HUES6 (cell line): Measurements from ENCODE around the gene VASH1.

Experiments used
- H3K27ac ChIP-seq: 2 replicates; pipeline ENCODE4 v1.7.0; 2013; ENCODE audit warnings: low read depth, mild to moderate bottlenecking, low read length, inconsistent platforms
- H3K27me3 ChIP-seq: 2 replicates; pipeline ENCODE4 v1.6.1; 2013; ENCODE audit warnings: low read length; ENCODE audit not compliant: control insufficient read depth, insufficient read depth
- H3K36me3 ChIP-seq: 2 replicates; pipeline ENCODE4 v1.6.1; 2013; ENCODE audit warnings: low read length; ENCODE audit not compliant: control insufficient read depth, insufficient read depth
- H3K4me1 ChIP-seq: 2 replicates; pipeline ENCODE4 v1.6.1; 2013; ENCODE audit warnings: low read length; ENCODE audit not compliant: control insufficient read depth, insufficient read depth
- H3K4me3 ChIP-seq: 2 replicates; pipeline ENCODE4 v1.5.1; 2013; ENCODE audit warnings: low read depth, low read length
- H3K9ac ChIP-seq: one replicate; pipeline ENCODE4 v1.6.1; 2013; ENCODE audit warnings: mild to moderate bottlenecking, low read length
- H3K9me3 ChIP-seq: 2 replicates; pipeline ENCODE4 v1.6.1; 2013; ENCODE audit warnings: low read depth, low read length; ENCODE audit not compliant: control insufficient read depth, insufficient read depth

Gene VASH1

DNA sequence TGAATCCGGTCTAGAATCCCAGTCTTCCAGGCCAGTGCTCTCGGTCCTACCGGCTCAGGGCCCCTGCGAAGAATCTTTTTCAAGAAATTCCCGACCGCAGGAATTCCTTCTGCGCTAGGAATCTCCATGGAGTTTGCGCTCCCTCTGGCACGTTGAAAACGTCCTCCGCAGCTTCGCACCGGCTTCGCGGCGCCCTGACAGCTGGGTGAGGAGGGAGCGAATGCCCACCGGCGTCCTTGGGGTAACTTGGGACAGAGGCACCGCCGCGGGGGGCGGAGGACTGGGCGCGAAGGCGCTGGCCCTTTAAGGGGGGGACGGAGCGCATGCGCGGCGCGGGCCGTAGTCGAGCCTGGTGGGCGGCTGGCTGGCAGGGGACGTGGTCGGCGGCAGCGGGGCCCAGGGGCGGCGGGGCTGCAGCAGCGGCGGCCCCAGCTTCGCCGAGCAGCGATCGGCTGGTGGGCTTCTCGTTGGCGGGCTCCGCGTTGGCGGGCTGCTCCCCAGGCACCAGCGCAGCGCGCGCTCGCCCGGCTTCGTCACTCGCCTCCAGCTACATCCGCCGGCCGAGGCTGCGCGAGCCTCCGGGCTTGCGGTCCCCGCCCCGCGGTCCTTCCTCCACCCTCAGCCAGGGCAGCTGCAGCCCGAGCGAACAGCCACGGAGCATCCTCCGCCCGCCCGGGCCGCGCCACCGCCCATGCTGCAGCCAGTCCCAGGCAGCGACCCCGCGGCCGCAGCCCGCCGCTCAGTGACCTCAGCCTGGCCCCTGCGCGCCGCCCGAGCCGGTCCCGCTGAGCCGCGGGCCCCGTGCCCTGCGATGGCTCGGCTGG lies at the start of gene VASH1:
Gene VASH1, plus strand, starts transcription at position 333 of the 824 bp plus-strand sequence. CDS start 1,354 bp downstream, outside the sequence.
- Histone ChIP-seq H3K27me3 (peaks cover 70% of the 10 kb centered on the region), H3K9me3 (no peaks in the 10 kb centered on the region), H3K27ac (no peak within 1 kb of the TSS), H3K4me1 (peaks cover 6% of the 10 kb centered on the region; the same call in 1 of the 2 replicates), H3K4me3 (peak within 1 kb of the TSS; percentile 69), H3K36me3 (no peaks in the 10 kb centered on the region), H3K9ac (peak within 1 kb of the TSS; percentile 75)

DNA sequence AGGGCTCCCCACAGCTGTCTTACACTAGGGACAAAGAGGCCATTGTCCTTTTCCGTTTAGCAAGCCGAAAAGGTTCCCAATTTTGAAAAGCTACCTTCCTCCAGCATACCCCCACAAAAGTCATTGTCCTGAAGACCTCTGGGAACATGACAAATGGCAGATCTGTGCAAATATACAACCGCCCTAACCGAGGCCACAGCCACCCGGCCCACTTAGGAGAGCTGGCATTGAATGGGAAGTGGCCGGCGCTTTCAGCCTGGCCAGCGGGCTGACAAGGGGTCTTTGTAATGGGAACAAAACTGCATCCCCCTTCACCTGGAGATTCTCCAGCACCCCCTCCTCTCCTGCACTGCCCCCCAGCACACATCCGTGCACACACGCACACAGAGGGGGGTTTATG lies 48.1 kb upstream of the VASH1 start:
- Histone ChIP-seq H3K27me3 (no peaks in the 10 kb centered on the region), H3K9ac (no peak overlapping the region)

DNA sequence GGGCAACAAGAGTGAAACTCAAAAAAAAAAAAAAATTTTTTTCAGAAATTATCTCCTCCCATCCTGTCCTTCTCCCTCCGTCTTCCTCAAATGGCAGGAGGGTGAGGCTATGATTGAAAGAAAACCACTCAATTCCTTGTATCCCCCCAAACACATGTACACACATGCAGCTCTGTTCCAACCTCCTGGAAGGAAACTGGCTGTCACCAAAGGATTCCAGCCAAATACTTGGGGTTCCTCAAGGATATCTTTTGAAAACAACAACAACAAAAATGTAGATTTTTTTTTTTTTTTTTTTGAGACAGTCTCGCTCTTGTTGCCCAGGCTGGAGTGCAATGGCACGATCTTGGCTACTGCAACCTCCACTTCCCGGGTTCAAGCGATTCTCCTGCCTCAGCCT lies 46.8 kb upstream of the VASH1 start:
- Histone ChIP-seq H3K27ac (no peak overlapping the region), H3K4me3 (no peak overlapping the region), H3K36me3 (no peaks in the 10 kb centered on the region), H3K4me1 (no peaks in the 10 kb centered on the region), H3K9me3 (peaks cover 11% of the 10 kb centered on the region; the same call in 1 of the 2 replicates), H3K27me3 (no peaks in the 10 kb centered on the region), H3K9ac (no peak overlapping the region)

More for the DNA sequence above, 48.1 kb upstream of the VASH1 start:
- H3K9me3 ChIP-seq: peaks cover 11% of the 10 kb centered on the region; the same call in 1 of the 2 replicates
- no peak overlapping the region for H3K4me3 ChIP-seq
- H3K27ac ChIP-seq: no peak overlapping the region
- H3K4me1 ChIP-seq: no peaks in the 10 kb centered on the region
- H3K36me3 ChIP-seq: no peaks in the 10 kb centered on the region

DNA sequence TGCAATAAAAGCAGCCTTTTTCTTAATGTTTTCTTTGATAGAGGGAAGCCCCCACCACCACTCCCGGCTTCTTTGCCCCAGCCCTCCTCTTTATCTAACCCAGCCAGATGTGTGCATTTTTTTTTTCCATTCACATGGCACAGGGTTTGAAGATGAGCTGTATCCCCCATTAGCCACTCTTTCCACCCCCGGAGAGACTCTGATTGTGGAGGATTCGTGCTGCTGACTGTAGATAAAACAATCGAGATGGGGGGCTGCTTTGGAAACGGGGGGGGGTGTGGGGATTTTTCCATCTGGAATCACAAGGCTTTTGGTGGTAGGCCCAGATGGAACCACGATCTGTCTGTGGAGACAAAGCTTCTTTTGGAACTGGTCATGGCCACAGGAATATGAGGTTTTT lies 46.2 kb upstream of the VASH1 start:
- H3K36me3 ChIP-seq: no peaks in the 10 kb centered on the region

DNA sequence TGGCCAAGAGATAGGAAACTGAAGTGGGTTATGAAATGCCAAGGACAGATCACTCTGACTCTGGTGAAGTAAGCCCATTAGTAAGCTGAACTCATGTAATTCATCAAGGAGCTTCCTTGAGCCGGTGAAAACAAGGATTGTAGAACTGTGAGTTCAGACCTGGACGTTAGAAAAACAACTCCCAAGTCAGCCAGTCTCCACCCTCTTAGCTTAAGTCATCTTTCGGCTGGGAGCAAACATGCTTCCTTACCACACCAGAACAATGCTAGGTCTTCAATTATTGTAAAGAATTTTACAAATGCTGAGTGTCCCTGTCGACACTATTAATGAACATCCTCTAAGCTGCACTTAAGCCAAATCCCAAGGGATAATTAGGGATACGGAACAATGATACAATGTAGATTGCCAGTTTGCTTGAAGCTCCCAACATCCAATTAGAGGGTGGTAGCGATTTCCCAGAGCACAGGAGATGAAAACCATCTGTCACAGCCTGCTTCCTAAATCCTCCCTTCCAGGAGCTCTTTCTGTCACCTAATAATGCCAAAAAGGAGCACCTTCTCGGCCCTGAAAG lies 45.7 kb upstream of the VASH1 start:
- H3K27ac ChIP-seq: no peak overlapping the region
- no peak overlapping the region for H3K4me3 ChIP-seq
- no peaks in the 10 kb centered on the region for H3K36me3 ChIP-seq
- peaks cover 11% of the 10 kb centered on the region; the same call in 1 of the 2 replicates for H3K9me3 ChIP-seq
- no peak overlapping the region for H3K9ac ChIP-seq
- no peaks in the 10 kb centered on the region for H3K27me3 ChIP-seq
- peaks cover 5% of the 10 kb centered on the region; the same call in 1 of the 2 replicates for H3K4me1 ChIP-seq

More for the DNA sequence above, 46.2 kb upstream of the VASH1 start:
- H3K9me3 ChIP-seq: peaks cover 11% of the 10 kb centered on the region; the same call in 1 of the 2 replicates
- H3K4me3 ChIP-seq: no peak overlapping the region
- H3K4me1 ChIP-seq: 0 out of 2 replicates have a peak, but pooled peaks cover under 1% of the 10 kb centered on the region
- H3K27me3 ChIP-seq: no peaks in the 10 kb centered on the region
- no peak overlapping the region for H3K27ac ChIP-seq
- no peak overlapping the region for H3K9ac ChIP-seq

DNA sequence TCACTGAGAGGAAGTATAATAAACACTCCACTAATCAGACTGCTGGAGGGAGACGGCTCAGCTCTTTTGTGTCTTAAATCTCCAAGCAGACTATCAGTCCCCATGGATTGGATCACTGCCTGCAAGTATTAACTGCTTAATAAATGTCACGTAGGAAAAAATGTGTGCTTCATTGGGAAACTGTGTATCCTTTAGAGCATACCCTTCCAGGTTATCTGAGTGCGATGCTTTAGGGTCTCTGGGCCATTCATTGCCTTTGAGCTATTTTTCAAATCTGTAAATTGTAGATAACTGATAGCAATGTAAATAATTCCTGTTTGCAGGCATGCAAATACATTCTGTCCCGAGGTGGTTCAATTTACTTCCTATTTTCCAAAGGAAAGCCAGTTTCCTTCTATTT lies 45.0 kb upstream of the VASH1 start:
- no peaks in the 10 kb centered on the region for H3K27me3 ChIP-seq
- H3K9me3 ChIP-seq: peaks cover 11% of the 10 kb centered on the region; the same call in 1 of the 2 replicates
- H3K4me3 ChIP-seq: no peak overlapping the region
- peaks cover 5% of the 10 kb centered on the region; the same call in 1 of the 2 replicates for H3K4me1 ChIP-seq
- no peaks in the 10 kb centered on the region for H3K36me3 ChIP-seq
- H3K27ac ChIP-seq: no peak overlapping the region
- no peak overlapping the region for H3K9ac ChIP-seq

DNA sequence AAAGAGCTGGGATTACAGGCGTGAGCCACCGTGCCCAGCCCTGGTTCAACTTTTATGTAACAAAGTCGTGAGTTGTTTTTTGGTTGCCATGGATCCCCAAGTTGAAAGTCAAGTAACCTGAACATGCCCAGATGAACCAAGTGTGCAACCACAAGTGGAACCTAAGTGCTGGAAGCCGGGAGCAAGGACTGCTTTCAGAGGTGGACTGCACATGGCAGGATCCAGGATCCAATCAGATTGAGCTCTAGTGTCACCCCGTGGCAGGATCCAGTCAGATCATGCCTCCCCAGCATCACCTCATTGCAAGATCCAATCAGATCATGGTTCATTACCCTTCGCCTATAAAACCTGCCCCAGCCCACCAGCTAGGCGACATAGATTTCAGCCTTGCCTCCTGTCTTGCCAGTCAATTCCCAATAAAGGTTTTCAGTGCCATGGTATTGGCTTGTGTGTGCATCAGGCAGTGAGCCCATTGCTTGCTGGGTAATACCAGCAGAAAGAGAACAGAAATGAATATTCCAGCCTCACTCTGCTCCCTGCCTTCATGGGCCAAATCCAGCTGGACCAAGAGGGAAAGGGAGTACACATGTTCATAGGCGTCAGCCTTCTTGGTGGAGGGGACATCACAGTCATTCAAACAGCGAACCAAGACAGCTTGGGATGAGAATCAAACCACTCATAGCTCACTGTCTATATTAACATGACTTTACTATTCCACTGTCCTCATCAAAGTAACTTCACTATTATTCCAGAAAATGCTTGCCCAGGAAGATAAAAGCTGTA lies 43.6 kb upstream of the VASH1 start:
- Histone ChIP-seq H3K36me3 (no peaks in the 10 kb centered on the region), H3K4me1 (peaks cover 5% of the 10 kb centered on the region; the same call in 1 of the 2 replicates), H3K27me3 (no peaks in the 10 kb centered on the region), H3K4me3 (no peak overlapping the region), H3K27ac (no peak overlapping the region), H3K9ac (no peak overlapping the region), H3K9me3 (peaks cover 11% of the 10 kb centered on the region; the same call in 1 of the 2 replicates)

DNA sequence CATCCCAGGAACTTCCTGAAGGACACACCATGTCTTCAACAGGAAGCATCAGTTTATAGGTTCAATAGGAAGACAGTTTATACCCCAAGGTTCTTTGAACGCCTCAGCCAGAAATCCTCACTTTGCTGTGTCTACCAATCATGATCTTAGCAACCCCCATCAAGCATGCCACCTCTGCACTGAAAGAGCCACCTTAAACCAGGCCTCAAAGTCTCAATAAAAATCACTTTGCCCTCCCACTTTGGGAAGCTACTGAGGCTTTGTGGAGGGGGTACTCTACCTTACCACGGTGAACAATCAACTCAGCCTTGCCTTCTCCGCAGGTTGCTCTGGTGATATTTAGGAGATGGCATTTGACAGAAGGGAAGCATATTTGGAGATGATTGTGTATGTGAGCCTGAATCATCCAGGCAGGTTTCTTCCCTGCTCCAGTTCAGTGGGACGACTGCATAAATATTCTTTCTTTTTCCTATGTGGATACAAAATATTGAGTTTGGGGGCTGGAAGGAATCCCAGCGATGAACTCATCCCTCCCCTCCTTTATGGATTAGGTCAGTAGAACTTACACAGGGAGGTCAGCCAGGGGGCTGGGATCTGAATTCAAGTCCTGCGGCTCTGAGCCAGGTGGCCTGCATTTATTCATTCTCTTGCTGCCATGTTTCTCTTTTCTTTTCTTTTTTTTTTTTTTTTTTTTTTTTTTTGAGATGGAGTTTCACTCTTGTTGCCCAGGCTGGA lies 42.8 kb upstream of the VASH1 start:
- Histone ChIP-seq H3K27ac (no peak overlapping the region), H3K9ac (no peak overlapping the region), H3K27me3 (no peaks in the 10 kb centered on the region), H3K36me3 (no peaks in the 10 kb centered on the region), H3K4me1 (peaks cover 5% of the 10 kb centered on the region; the same call in 1 of the 2 replicates), H3K9me3 (peaks cover 11% of the 10 kb centered on the region; the same call in 1 of the 2 replicates), H3K4me3 (no peak overlapping the region)

DNA sequence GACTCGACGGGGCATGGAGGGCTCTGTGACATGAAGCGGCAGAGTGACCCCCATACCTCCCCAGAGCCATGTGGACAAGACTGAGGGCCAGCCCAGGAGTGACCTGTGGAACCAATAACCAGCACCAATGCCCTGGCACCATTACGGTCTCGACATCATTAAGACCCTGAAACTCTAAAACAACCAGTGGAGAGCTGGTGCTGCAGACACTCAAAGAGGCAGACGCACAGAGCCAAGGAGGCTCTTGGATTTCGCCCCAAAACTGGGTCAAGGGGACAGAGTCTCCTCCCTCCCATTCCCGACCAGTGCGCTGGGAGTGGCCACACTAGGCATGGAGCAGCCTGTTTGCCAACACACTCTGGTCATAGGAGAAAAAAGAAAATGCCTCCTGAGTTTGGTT lies 41.6 kb upstream of the VASH1 start:
- peaks cover 5% of the 10 kb centered on the region; the same call in 1 of the 2 replicates for H3K4me1 ChIP-seq
- no peaks in the 10 kb centered on the region for H3K27me3 ChIP-seq
- H3K9ac ChIP-seq: no peak overlapping the region
- no peak overlapping the region for H3K4me3 ChIP-seq
- peaks cover 11% of the 10 kb centered on the region; the same call in 1 of the 2 replicates for H3K9me3 ChIP-seq
- H3K36me3 ChIP-seq: no peaks in the 10 kb centered on the region
- no peak overlapping the region for H3K27ac ChIP-seq

DNA sequence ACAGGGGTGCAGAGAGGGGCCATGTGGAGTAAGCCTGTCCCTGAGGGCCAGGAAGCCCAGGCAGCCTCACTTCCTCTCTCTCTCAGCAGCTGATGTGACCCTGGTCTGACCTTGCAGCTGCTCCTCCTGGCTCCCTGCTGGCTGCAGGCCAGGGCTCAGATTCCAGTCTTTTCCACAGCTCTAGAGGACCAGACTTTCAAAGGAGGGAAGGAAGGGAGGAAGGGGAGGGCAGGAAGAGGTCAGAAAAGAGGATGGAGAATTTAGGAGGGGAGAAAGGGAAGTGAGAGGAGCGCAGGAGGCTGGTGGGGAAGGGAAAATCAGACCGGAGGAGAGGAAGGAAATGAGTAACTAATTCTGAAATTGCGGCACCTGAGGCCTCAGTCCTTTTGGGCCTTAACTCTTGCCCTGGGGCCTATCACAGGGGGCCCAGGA lies 40.9 kb upstream of the VASH1 start:
- Histone ChIP-seq H3K27ac (no peak overlapping the region), H3K9ac (no peak overlapping the region), H3K9me3 (peaks cover 10% of the 10 kb centered on the region; the same call in 1 of the 2 replicates), H3K36me3 (no peaks in the 10 kb centered on the region), H3K27me3 (no peaks in the 10 kb centered on the region), H3K4me1 (peaks cover 5% of the 10 kb centered on the region; the same call in 1 of the 2 replicates), H3K4me3 (no peak overlapping the region)
